Peyer's patch (tissue), 4 donors: Measurements from ENCODE around the gene KLHL29.

ENCODE experiments used
- POLR2A ChIP-seq, 2 donors: fragments of 450-650 bp; IDR thresholded peaks; one replicate each; pipeline ENCODE4 v1.5.1; 2017; ENCODE audit warnings: antibody characterized with exemption in 2 of 2, mild to moderate bottlenecking in 2 of 2, moderate library complexity in 2 of 2
- TF ChIP-seq, protein P1 (sequence below), 6 experiments: fragments of 450-650 bp in 4 of 6; fragments of 200-600 bp in 2 of 6; sonication (generic) in 1 of 6; IDR thresholded peaks; one replicate each; pipeline ENCODE4 v1.5.1; 2017 to 2019; ENCODE audit warnings: antibody characterized with exemption in 6 of 6, mild to moderate bottlenecking in 3 of 6, moderate library complexity in 1 of 6

DNA sequence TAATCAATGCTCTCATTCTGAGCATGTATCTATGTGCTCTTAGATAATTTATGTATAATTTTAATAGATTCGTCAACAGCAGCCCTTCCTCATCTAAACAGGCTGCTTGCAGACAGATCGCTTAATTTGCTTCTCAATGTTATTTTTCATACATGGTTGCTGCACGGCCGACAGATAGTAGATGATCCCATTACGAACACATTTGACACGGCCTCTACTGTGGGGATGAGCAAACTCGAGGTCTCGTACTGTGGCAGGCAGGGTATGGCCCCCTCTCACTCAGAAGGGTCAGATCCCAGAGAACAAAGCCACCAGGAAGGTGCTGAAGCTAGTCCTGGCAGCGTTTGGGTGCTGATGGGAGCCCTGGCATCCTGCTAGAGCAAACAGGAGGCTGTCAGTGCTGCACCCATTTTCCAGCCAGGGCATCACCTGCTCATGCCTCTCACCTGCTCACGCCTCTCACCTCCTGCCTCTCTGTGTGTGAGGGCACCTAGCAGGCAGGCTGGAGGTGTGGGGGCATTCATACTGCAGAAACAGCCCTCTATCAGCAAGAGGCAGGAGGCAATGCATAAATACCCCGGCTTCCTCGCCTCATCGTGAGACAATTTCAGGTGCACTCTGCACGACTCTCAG, 80.0 kb downstream of the KLHL29 start:
- TF ChIP-seq, protein P1, sequence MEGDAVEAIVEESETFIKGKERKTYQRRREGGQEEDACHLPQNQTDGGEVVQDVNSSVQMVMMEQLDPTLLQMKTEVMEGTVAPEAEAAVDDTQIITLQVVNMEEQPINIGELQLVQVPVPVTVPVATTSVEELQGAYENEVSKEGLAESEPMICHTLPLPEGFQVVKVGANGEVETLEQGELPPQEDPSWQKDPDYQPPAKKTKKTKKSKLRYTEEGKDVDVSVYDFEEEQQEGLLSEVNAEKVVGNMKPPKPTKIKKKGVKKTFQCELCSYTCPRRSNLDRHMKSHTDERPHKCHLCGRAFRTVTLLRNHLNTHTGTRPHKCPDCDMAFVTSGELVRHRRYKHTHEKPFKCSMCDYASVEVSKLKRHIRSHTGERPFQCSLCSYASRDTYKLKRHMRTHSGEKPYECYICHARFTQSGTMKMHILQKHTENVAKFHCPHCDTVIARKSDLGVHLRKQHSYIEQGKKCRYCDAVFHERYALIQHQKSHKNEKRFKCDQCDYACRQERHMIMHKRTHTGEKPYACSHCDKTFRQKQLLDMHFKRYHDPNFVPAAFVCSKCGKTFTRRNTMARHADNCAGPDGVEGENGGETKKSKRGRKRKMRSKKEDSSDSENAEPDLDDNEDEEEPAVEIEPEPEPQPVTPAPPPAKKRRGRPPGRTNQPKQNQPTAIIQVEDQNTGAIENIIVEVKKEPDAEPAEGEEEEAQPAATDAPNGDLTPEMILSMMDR (IDR thresholded peaks at IDR 0.05): no peak
- TF ChIP-seq POLR2A (IDR thresholded peaks at IDR 0.05): no peak
